BE2C (cell line): Measurements from ENCODE around the gene CNPY2.
A peak's percentile ranks its signal among the peaks of the same experiment; 100 is the strongest.
"Not testable (repeated sequence)": the region's sequence is repeated elsewhere in the genome, so short reads cannot be mapped to it uniquely, and the experiment has no call there.

Experiments
- DNase-seq: peaks from one replicate; pipeline ENCODE4 v3.0.0-alpha.2; 2020
- H3K27me3 ChIP-seq: fragments of 250-450 bp; sonication (Bioruptor Pico); 2 replicates; pipeline ENCODE4 v1.5.1; 2020; ENCODE audit warnings: mild to moderate bottlenecking
- H3K36me3 ChIP-seq: fragments of 250-450 bp; sonication (Bioruptor Pico); 2 replicates; pipeline ENCODE4 v1.5.1; 2020; ENCODE audit warnings: mild to moderate bottlenecking
- H3K4me1 ChIP-seq: fragments of 250-450 bp; sonication (Bioruptor Pico); 2 replicates; pipeline ENCODE4 v1.5.1; 2020
- H3K4me3 ChIP-seq: 2 replicates; pipeline ENCODE4 v1.5.1; 2011; ENCODE audit warnings: low read depth, low read length
- H3K9me3 ChIP-seq: fragments of 250-450 bp; sonication (Bioruptor Pico); 2 replicates; pipeline ENCODE4 v1.5.1; 2020
- CTCF ChIP-seq: IDR thresholded peaks from 2 replicates; pipeline ENCODE4 v1.5.1; 2012; ENCODE audit warnings: mild to moderate bottlenecking, low read depth, low read length

The CNPY2 gene

GRCh38 chr12:56296295-56296694, 19.5 kb downstream of the CNPY2 start:
- 0 out of 2 replicates have a peak overlapping the region, but pooled peaks have one; percentile 8 for H3K4me3 ChIP-seq
- peaks cover 57% of the 10 kb centered on the region for H3K36me3 ChIP-seq
- TF ChIP-seq CTCF: no peak
- no peaks in the 10 kb centered on the region for H3K9me3 ChIP-seq
- peaks cover 19% of the 10 kb centered on the region for H3K4me1 ChIP-seq
- no peaks in the 10 kb centered on the region for H3K27me3 ChIP-seq
- no peak for DNase-seq

GRCh38 chr12:56293795-56294194, 22.0 kb downstream of the CNPY2 start:
- Histone ChIP-seq H3K4me1 (peaks cover 20% of the 10 kb centered on the region), H3K27me3 (no peaks in the 10 kb centered on the region), H3K36me3 (peaks cover 78% of the 10 kb centered on the region), H3K4me3 (no peak overlapping the region), H3K9me3 (no peaks in the 10 kb centered on the region)
- DNase-seq: no peak
- TF ChIP-seq CTCF: no peak

GRCh38 chr12:56288705-56289387, 26.9 kb downstream of the CNPY2 start:
- no peak for TF ChIP-seq CTCF
- peaks cover 19% of the 10 kb centered on the region for H3K4me1 ChIP-seq
- peaks cover 72% of the 10 kb centered on the region for H3K36me3 ChIP-seq
- H3K4me3 ChIP-seq: no peak overlapping the region
- DNase-seq: no peak
- no peaks in the 10 kb centered on the region for H3K27me3 ChIP-seq
- no peaks in the 10 kb centered on the region for H3K9me3 ChIP-seq

- H3K36me3 ChIP-seq: peaks cover 81% of the 10 kb centered on the region
- H3K27me3 ChIP-seq: no peaks in the 10 kb centered on the region
- TF ChIP-seq CTCF: no peak
- H3K9me3 ChIP-seq: no peaks in the 10 kb centered on the region; the same call in 1 of the 2 replicates
- H3K4me3 ChIP-seq: no peak overlapping the region
- peaks cover 11% of the 10 kb centered on the region for H3K4me1 ChIP-seq
- DNase-seq: no peak
These were observed 29.6 kb downstream of the CNPY2 start for GRCh38 chr12:56286044-56286830.

GRCh38 chr12:56284263-56284662, 31.5 kb downstream of the CNPY2 start:
- not testable (repeated sequence) for H3K9me3 ChIP-seq, H3K27me3 ChIP-seq, H3K4me1 ChIP-seq, H3K4me3 ChIP-seq, DNase-seq
- peaks cover 82% of the 10 kb centered on the region for H3K36me3 ChIP-seq

- H3K9me3 ChIP-seq: no peaks in the 10 kb centered on the region; the same call in 1 of the 2 replicates
- no peak for DNase-seq
- no peak overlapping the region for H3K4me3 ChIP-seq
- H3K4me1 ChIP-seq: peaks cover 1% of the 10 kb centered on the region; the same call in 1 of the 2 replicates
- no peak for TF ChIP-seq CTCF
- peaks cover 93% of the 10 kb centered on the region for H3K36me3 ChIP-seq
- no peaks in the 10 kb centered on the region for H3K27me3 ChIP-seq
These were observed 33.2 kb downstream of the CNPY2 start for GRCh38 chr12:56282579-56282978.
